ENCODE data around the gene PDGFA. TPM values are rescaled to one million over a fixed set of nuclear protein-coding genes. Genes with fewer than 3 reads are reported as not detected.

PDGFA gene
- total RNA-seq, 6 experiments from 2014 or later = 7.1 to 8.7 (median 7.8) TPM

DNA sequence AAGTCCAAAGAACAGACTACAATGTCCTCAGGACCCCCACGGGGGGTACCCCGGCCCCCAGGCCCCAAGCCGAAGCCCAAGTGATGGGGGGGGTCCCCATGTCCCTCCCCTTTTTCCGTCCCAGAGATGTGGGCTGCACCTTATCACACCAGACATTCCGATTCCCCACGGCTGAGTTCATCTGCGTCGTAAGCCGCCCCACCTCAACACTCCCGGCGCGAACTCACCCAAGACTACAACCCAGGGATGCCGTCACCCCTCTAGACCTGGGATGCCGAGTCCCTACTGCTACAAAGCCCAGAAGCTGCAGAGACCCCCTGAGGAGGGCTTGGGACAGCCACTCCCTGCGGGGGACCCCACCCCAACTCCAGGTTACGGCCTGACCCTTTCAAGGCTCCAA lies 14.5 kb downstream of the PDGFA start:
- Mint-ChIP-seq H3K36me3 (ENCODE audit: low read depth) (no peaks in the 10 kb centered on the region; the same call in none of the 2 replicates), H3K4me3 (no peak overlapping the region), H3K27ac (no peak overlapping the region), H3K27me3 (ENCODE audit: insufficient read depth) (no peaks in the 10 kb centered on the region; the same call in none of the 2 replicates), H3K4me1 (ENCODE audit: low read depth) (no peaks in the 10 kb centered on the region), H3K9me3 (no peaks in the 10 kb centered on the region)
- TF ChIP-seq, protein P1, sequence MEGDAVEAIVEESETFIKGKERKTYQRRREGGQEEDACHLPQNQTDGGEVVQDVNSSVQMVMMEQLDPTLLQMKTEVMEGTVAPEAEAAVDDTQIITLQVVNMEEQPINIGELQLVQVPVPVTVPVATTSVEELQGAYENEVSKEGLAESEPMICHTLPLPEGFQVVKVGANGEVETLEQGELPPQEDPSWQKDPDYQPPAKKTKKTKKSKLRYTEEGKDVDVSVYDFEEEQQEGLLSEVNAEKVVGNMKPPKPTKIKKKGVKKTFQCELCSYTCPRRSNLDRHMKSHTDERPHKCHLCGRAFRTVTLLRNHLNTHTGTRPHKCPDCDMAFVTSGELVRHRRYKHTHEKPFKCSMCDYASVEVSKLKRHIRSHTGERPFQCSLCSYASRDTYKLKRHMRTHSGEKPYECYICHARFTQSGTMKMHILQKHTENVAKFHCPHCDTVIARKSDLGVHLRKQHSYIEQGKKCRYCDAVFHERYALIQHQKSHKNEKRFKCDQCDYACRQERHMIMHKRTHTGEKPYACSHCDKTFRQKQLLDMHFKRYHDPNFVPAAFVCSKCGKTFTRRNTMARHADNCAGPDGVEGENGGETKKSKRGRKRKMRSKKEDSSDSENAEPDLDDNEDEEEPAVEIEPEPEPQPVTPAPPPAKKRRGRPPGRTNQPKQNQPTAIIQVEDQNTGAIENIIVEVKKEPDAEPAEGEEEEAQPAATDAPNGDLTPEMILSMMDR (IDR thresholded peaks at IDR 0.05) = no peak
- DNase-seq = no peak

DNA sequence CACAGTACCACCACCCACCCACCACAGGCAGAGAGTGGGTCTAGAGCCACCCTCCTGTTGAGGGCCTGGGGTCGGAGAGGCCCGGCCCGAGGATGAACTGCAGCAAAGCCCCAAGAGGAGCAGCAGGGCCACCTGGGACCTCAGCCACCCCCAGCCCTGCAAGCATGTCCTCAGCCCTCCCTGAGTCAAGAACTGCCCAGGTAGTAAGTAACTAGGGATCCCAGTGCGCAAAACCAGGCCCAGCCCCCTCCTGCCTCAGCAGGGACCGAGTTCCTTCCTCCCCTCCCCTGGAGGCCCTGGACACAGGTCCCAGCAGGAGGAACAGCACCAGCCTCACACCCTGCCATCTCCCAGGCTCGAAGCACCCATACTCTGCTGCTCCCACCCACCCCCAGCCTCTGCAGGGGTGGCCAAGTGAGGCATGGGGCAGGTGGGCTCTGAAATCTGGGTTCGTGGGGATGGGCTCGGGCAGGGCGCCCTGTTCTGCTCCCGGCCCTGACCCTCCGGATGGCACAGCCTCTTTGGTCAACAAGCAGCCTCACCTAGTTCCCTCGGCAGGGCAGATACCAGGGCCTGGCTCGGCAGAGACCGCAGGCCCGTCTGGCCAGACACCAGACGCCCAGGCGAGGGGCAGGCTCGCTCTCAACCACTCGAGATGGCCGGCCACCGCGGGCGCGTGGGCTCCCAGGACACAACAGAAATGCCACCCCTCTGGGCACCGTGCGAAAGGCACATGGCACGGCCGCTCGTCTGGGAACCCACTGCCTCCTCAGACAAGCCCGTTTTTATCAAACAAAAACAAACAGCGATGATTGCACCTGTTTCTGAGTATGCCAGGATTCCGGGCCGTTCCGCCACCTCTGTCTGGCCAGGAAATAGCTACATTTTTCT lies 15.2 kb downstream of the PDGFA start:
- TF ChIP-seq, protein P1 (IDR thresholded peaks at IDR 0.05) = no peak
- H3K4me3 Mint-ChIP-seq = no peak overlapping the region
- no peaks in the 10 kb centered on the region; the same call in none of the 2 replicates for H3K27me3 Mint-ChIP-seq (ENCODE audit: insufficient read depth)
- H3K9me3 Mint-ChIP-seq = no peaks in the 10 kb centered on the region
- no peak for DNase-seq
- no peaks in the 10 kb centered on the region for H3K4me1 Mint-ChIP-seq (ENCODE audit: low read depth)
- H3K36me3 Mint-ChIP-seq (ENCODE audit: low read depth) = peaks cover 5% of the 10 kb centered on the region
- no peak overlapping the region for H3K27ac Mint-ChIP-seq

DNA sequence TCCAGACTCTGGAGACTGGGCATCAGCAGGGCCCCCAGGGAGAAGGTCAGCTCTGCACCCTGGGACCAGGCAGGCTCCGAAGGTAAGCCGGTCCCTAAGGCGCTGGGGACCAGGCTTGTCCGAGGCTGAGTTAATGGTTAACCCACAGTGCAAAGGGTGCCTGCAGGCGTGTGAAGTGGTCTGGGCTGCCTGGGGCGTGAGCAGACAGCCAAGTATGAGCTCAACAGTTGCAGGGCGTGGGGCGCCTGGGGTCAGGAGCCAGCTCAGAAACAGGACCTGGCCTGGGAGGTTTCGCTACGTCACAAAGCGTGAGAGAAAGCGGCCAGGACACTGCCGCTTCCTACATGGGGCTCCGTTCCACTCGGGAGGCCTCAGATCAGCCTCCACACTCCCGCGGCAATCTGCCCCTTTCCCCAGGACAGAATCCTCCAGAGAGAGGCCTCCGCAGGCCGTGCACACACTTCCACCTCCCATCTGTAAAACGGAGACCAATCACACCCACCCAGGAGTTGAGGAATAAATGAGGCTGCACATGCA lies 16.0 kb downstream of the PDGFA start:
- Mint-ChIP-seq H3K36me3 (ENCODE audit: low read depth) (peaks cover 5% of the 10 kb centered on the region), H3K9me3 (no peaks in the 10 kb centered on the region), H3K27ac (no peak overlapping the region), H3K4me1 (ENCODE audit: low read depth) (no peaks in the 10 kb centered on the region), H3K4me3 (no peak overlapping the region), H3K27me3 (ENCODE audit: insufficient read depth) (no peaks in the 10 kb centered on the region; the same call in none of the 2 replicates)
- DNase-seq = no peak
- TF ChIP-seq, protein P1 (IDR thresholded peaks at IDR 0.05) = no peak

DNA sequence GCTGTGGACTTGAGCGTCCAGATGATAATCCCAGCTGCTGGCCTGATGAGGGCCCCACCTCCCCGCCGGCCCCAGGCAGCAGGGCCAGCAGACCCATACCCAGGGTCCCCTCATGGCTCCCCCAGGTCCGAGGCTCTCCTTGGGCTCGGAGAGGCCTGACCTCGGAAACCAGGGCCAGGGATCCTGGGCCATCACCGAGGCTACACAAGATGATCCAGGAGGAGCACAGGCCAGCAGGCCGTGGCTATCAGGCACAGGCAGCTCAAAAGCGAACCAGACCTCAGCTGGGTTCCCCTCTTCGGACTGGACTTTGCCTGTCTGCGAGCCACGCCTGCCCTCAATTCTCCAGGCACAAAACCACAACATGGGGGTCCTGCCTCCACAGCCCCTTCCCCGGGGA lies 17.4 kb downstream of the PDGFA start:
- Mint-ChIP-seq H3K4me1 (ENCODE audit: low read depth) (no peaks in the 10 kb centered on the region), H3K27ac (no peak overlapping the region), H3K27me3 (ENCODE audit: insufficient read depth) (no peaks in the 10 kb centered on the region; the same call in none of the 2 replicates), H3K9me3 (no peaks in the 10 kb centered on the region), H3K36me3 (ENCODE audit: low read depth) (peaks cover 13% of the 10 kb centered on the region), H3K4me3 (no peak overlapping the region)
- TF ChIP-seq, protein P1 (IDR thresholded peaks at IDR 0.05) = no peak
- no peak for DNase-seq

DNA sequence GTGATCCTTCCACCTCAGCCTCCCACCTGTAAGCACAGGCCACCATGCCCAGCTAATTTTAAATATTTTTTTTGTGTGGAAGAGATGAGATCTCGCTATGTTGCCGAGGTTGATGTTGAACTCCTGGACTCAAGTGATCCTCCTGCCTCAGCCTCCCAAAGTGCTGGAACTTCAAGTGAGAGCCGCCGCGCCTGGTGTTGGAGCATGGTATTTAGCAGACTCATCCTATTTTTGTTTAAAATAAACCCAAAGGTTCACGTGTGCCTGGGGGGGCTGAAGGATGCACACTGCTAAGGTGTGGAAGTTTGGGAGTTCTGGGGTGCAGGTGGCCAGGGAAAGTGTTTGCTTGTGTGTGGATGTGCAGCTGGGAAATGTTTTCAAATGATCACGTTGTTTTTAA lies 18.1 kb downstream of the PDGFA start:
- no peak for DNase-seq
- H3K9me3 Mint-ChIP-seq = no peaks in the 10 kb centered on the region
- TF ChIP-seq, protein P1 (IDR thresholded peaks at IDR 0.05) = no peak
- peaks cover 18% of the 10 kb centered on the region for H3K36me3 Mint-ChIP-seq (ENCODE audit: low read depth)
- no peaks in the 10 kb centered on the region; the same call in none of the 2 replicates for H3K27me3 Mint-ChIP-seq (ENCODE audit: insufficient read depth)
- no peak overlapping the region for H3K27ac Mint-ChIP-seq
- no peaks in the 10 kb centered on the region for H3K4me1 Mint-ChIP-seq (ENCODE audit: low read depth)
- no peak overlapping the region for H3K4me3 Mint-ChIP-seq
